ENCODE results near the gene SEC23B.
"Not testable (repeated sequence)": the region's sequence is repeated elsewhere in the genome, so short reads cannot be mapped to it uniquely, and the experiment has no call there.

The SEC23B gene

GRCh38 chr20:18504479-18505060, 3.2 kb upstream of the SEC23B start:
- DNase-seq (ENCODE audit: low read depth in 1 of 2, low spot score in 1 of 2) = peak in 1 of 2 experiments; percentile 58
- in situ Hi-C loops (cut with HindIII; ENCODE audit: low pct_unique_long_range_greater_than_20kb, low sequenced_read_pairs) = no loop called here
- TF ChIP-seq JUND (IDR thresholded peaks at IDR 0.05; ENCODE audit: low read depth) = no peak

DNA sequence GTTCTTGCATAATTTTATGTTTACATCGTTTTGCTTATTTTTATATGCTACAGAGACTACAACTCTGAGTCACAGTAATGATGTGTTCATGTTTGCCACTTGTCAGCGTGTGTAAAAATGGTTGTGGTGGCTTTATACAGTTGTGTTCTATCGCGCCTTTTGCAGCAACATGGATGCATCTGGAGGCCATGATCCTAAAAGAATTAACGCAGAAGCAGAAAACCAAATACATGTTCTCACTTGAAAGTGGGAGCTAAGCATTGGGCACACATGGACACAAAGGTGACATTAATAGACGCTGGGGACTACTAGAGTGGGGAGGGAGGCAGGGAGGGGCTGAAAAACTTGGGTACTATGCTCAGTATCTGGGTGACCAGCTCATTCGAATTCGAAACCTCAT, 996 bp upstream of the SEC23B start:
- TF ChIP-seq JUND (IDR thresholded peaks at IDR 0.05; ENCODE audit: low read depth) = no peak
- no peak for DNase-seq (ENCODE audit: low read depth in 1 of 2, low spot score in 1 of 2)
- in situ Hi-C loops (cut with HindIII; ENCODE audit: low pct_unique_long_range_greater_than_20kb, low sequenced_read_pairs) = no loop called here

GRCh38 chr20:18511571-18511970, 3.8 kb downstream of the SEC23B start:
- DNase-seq (ENCODE audit: low read depth in 1 of 2, low spot score in 1 of 2) = no peak
- in situ Hi-C loops (cut with HindIII; ENCODE audit: low pct_unique_long_range_greater_than_20kb, low sequenced_read_pairs) = no loop called here
- TF ChIP-seq JUND (IDR thresholded peaks at IDR 0.05; ENCODE audit: low read depth) = no peak

- TF ChIP-seq JUND (IDR thresholded peaks at IDR 0.05; ENCODE audit: low read depth) = no peak
- in situ Hi-C loops (cut with HindIII; ENCODE audit: low pct_unique_long_range_greater_than_20kb, low sequenced_read_pairs) = no loop called here
- no peak for DNase-seq (ENCODE audit: low read depth in 1 of 2, low spot score in 1 of 2)
Observed at GRCh38 chr20:18513208-18513607, 5.5 kb downstream of the SEC23B start.

DNA sequence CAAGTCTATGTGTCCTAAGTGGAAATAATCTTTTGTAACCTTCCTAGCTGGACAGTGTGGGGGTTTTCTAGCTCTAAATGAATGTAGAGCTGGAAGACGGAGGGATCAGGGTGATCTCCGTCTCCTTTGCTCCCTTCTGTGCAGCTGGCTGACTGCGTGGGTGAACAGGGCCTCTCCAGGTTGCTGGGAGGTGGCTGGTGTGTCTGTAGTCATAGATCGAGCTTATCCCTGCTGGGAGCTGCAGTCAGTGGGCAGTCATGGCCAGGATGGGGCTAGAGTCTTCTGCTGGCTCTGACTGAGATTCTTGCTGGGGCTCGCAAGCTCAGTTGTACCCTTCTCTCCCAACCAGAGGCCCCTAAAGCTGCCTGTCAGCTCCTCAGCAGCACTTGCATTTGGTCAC, 6.4 kb downstream of the SEC23B start:
- in situ Hi-C loops (cut with HindIII; ENCODE audit: low pct_unique_long_range_greater_than_20kb, low sequenced_read_pairs) = no loop called here
- DNase-seq (ENCODE audit: low read depth in 1 of 2, low spot score in 1 of 2) = no peak
- no peak for TF ChIP-seq JUND (IDR thresholded peaks at IDR 0.05; ENCODE audit: low read depth)

GRCh38 chr20:18515973-18516372, 8.2 kb downstream of the SEC23B start:
- in situ Hi-C loops (cut with HindIII; ENCODE audit: low pct_unique_long_range_greater_than_20kb, low sequenced_read_pairs) = no loop called here

DNA sequence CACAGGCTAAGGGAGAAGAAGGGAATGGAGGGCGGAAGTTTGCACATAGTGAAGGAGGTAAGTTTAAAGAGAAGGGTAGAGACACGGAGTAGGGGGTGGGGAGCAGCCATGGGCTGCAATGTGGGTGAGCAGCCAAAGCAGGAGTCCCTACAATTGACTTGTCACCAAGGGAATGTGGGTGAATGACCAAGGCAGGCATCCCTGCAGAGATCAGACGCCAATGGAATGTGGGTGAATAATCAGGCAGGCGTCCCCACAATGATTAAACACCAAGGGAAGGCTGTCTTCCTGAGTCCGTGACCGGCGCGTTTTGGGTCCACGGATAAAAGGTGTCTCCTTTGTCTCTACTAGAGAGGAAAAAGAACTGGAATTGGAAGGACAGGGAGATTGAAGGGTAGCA, 14.3 kb downstream of the SEC23B start:
- DNase-seq (ENCODE audit: low read depth in 1 of 2, low spot score in 1 of 2); in situ Hi-C loops (cut with HindIII; ENCODE audit: low pct_unique_long_range_greater_than_20kb, low sequenced_read_pairs): not testable (repeated sequence)

More at GRCh38 chr20:18515973-18516372, 8.2 kb downstream of the SEC23B start:
- no peak for TF ChIP-seq JUND (IDR thresholded peaks at IDR 0.05; ENCODE audit: low read depth)
- no peak for DNase-seq (ENCODE audit: low read depth in 1 of 2, low spot score in 1 of 2)

DNA sequence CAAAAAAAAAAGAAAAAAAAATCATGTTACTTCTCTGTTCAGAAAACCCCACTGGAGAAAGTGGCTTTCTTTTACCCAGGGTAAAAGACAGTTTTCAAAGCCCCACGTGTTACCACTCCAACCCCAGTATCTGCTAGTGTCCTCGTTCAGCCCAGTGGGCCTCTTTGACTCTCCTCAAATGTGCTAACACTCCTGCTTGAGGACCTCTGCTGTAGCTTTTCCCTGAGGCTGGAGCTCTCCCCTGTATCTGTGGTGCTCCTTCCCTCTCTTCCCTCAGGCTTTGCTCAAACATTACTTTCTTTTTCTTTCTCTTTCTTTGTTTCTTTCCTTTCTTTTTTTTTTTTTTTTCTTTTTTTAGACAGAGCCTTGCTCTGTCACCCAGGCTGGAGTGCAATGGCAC, 15.3 kb downstream of the SEC23B start:
- no peak for TF ChIP-seq JUND (IDR thresholded peaks at IDR 0.05; ENCODE audit: low read depth)
- DNase-seq (ENCODE audit: low read depth in 1 of 2, low spot score in 1 of 2) = no peak
- in situ Hi-C loops (cut with HindIII; ENCODE audit: low pct_unique_long_range_greater_than_20kb, low sequenced_read_pairs) = no loop called here

DNA sequence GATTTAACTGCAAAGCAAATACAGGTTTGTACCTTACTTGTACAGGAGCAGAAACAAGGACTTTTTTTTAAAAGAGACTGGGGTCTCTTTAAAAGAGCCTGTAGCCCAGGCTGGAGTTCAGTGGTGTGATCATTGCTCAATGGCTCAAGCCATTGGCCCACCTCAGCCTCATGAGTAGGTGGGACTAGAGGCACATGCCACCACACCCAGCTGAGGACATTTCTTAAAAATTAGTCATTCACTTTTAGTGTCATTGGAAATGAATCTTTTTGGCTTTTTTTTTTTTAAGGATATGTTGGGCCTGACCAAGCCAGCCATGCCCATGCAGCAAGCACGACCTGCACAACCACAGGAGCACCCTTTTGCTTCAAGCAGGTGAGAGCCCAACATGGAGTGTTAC, 16.9 kb downstream of the SEC23B start:
- TF ChIP-seq JUND (IDR thresholded peaks at IDR 0.05; ENCODE audit: low read depth) = no peak
- in situ Hi-C loops (cut with HindIII; ENCODE audit: low pct_unique_long_range_greater_than_20kb, low sequenced_read_pairs) = no loop called here
- DNase-seq (ENCODE audit: low read depth in 1 of 2, low spot score in 1 of 2) = no peak

GRCh38 chr20:18526761-18527160, 19.0 kb downstream of the SEC23B start:
- in situ Hi-C loops (cut with HindIII; ENCODE audit: low pct_unique_long_range_greater_than_20kb, low sequenced_read_pairs); DNase-seq (ENCODE audit: low read depth in 1 of 2, low spot score in 1 of 2): not testable (repeated sequence)

GRCh38 chr20:18527339-18527738, 19.6 kb downstream of the SEC23B start:
- TF ChIP-seq JUND (IDR thresholded peaks at IDR 0.05; ENCODE audit: low read depth) = no peak

GRCh38 chr20:18527836-18528235, 20.1 kb downstream of the SEC23B start:
- no peak for TF ChIP-seq JUND (IDR thresholded peaks at IDR 0.05; ENCODE audit: low read depth)
- in situ Hi-C loops (cut with HindIII; ENCODE audit: low pct_unique_long_range_greater_than_20kb, low sequenced_read_pairs) = no loop called here
- no peak for DNase-seq (ENCODE audit: low read depth in 1 of 2, low spot score in 1 of 2)

More at GRCh38 chr20:18527339-18527738, 19.6 kb downstream of the SEC23B start:
- in situ Hi-C loops (cut with HindIII; ENCODE audit: low pct_unique_long_range_greater_than_20kb, low sequenced_read_pairs) = no loop called here
- no peak for DNase-seq (ENCODE audit: low read depth in 1 of 2, low spot score in 1 of 2)

DNA sequence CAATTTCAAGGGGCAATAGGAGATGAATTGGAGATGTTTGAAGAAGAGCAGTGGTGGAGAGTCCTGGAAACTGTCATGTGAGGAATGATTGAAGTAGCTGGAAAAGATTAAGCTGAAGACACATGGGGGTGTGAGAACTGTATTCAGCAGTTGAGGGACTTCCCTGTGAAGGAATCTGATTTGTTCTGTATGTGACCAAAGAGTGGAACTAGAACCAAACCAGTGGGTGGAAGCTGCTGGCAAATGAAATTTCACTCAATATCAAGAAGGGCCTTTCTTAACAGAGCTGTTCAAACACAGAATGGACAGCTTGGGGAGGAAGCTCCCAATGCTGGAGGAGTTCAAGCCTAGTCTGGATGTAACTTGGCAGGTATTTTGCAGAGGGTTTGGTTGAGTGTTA, 21.3 kb downstream of the SEC23B start:
- in situ Hi-C loops (cut with HindIII; ENCODE audit: low pct_unique_long_range_greater_than_20kb, low sequenced_read_pairs) = no loop called here
- TF ChIP-seq JUND (IDR thresholded peaks at IDR 0.05; ENCODE audit: low read depth) = no peak
- DNase-seq (ENCODE audit: low read depth in 1 of 2, low spot score in 1 of 2) = no peak

GRCh38 chr20:18532626-18533025, 24.9 kb downstream of the SEC23B start:
- DNase-seq (ENCODE audit: low read depth in 1 of 2, low spot score in 1 of 2) = no peak
- no peak for TF ChIP-seq JUND (IDR thresholded peaks at IDR 0.05; ENCODE audit: low read depth)
- in situ Hi-C loops (cut with HindIII; ENCODE audit: low pct_unique_long_range_greater_than_20kb, low sequenced_read_pairs) = no loop called here

All from T47D (cell line).